Activated CD8-positive, alpha-beta memory T cell treated with anti-CD3 and anti-CD28 coated beads for 48 hours (primary cell): Measurements from ENCODE around the gene ZNF195.
"Not testable (repeated sequence)": the region's sequence is repeated elsewhere in the genome, so short reads cannot be mapped to it uniquely, and the experiment has no call there.

Source experiments
- DNase-seq, 3 experiments: peaks; one replicate each; pipeline ENCODE4 v3.0.0-alpha.2; 2020; ENCODE audit warnings: low read depth in 2 of 3, low spot score in 2 of 3

The ZNF195 gene

GRCh38 chr11:3378426-3379423 lies at the start of gene ZNF195:
Gene ZNF195, minus strand, starts transcription at chr11:3379146. Its CDS starts 106 bp downstream, at chr11:3379040.
- DNase-seq: peak; percentile 91 to 94 (median 92)

GRCh38 chr11:3428076-3428475 lies 49.1 kb upstream of the ZNF195 start:
- DNase-seq: not testable (repeated sequence)

- not testable (repeated sequence) for DNase-seq
Measured at GRCh38 chr11:3426541-3426940, 47.6 kb upstream of the ZNF195 start.

- not testable (repeated sequence) for DNase-seq
Measured at GRCh38 chr11:3423928-3424327, 45.0 kb upstream of the ZNF195 start.

GRCh38 chr11:3423138-3423731 lies 44.3 kb upstream of the ZNF195 start:
- DNase-seq: not testable (repeated sequence)

- DNase-seq: peak; percentile 86 to 97 (median 89)
Measured at GRCh38 chr11:3422380-3423137, 43.6 kb upstream of the ZNF195 start.

GRCh38 chr11:3421608-3422379 lies 42.8 kb upstream of the ZNF195 start:
- not testable (repeated sequence) for DNase-seq

- DNase-seq: not testable (repeated sequence)
Measured at GRCh38 chr11:3420281-3421042, 41.5 kb upstream of the ZNF195 start.

GRCh38 chr11:3419496-3419895 lies 40.5 kb upstream of the ZNF195 start:
- not testable (repeated sequence) for DNase-seq

- DNase-seq: peak in 2 of 3 experiments; percentile 5 to 12
Measured at GRCh38 chr11:3417047-3417446, 38.1 kb upstream of the ZNF195 start.

- not testable (repeated sequence) for DNase-seq
Measured at GRCh38 chr11:3415301-3415700, 36.4 kb upstream of the ZNF195 start.

- DNase-seq: not testable (repeated sequence)
Measured at GRCh38 chr11:3413666-3414065, 34.7 kb upstream of the ZNF195 start.

GRCh38 chr11:3412837-3413236 lies 33.9 kb upstream of the ZNF195 start:
- DNase-seq: no peak

- peak; percentile 31 to 64 (median 63) for DNase-seq
Measured at GRCh38 chr11:3408722-3409121, 29.8 kb upstream of the ZNF195 start.

- DNase-seq: not testable (repeated sequence)
Measured at GRCh38 chr11:3408058-3408605, 29.2 kb upstream of the ZNF195 start.

GRCh38 chr11:3406937-3407336 lies 28.0 kb upstream of the ZNF195 start:
- DNase-seq: not testable (repeated sequence)

GRCh38 chr11:3406223-3406875 lies 27.4 kb upstream of the ZNF195 start:
- not testable (repeated sequence) for DNase-seq

GRCh38 chr11:3404076-3404925 lies 25.4 kb upstream of the ZNF195 start:
- DNase-seq: not testable (repeated sequence)
